ENCODE results near the gene TP73. TPM values are rescaled to one million over a fixed set of nuclear protein-coding genes. Genes with fewer than 3 reads are reported as not detected.

TP73 gene
- total RNA-seq, 3 donors from 2014 or later, result 0.12 to 0.63 (median 0.51) TPM

DNA sequence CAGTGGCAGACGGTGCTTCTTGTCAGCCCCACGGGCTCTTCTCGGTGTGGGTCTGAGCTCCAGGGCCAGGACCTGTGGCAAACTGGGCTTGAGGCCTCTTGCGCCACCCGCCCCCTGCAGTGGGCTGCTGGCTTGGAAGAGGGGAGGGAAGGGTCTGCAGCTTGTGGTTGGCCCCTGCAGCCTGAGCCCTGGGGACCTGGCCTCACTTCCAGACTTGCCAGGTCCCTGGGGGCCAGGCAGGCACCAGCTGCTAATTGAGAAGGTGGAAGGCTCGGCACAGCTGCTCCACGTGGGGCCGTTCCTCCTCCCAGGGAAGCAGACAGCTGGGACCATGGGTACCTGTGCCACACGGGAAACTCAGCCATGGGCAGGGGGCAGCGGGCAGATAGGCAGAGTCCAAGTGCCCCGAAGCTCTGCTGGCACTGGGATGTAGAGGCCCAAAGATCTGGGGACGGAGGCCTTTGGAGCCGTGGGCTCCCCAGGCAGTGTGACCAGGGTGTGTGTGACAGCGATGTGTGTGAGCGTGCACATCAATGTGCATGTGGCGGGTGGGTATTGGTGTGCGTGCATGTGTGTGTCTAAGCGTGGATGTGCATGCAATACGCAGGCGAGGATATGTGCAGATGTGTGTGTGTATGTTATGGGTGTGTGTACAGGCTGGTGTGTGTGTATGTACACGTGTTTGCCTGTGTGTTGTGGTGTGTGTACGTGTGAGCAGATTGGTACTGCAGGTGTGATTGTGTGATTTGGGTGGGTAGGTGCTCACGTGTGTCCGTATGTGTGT is 39.3 kb downstream of the TP73 start:
- TF ChIP-seq, protein P1, sequence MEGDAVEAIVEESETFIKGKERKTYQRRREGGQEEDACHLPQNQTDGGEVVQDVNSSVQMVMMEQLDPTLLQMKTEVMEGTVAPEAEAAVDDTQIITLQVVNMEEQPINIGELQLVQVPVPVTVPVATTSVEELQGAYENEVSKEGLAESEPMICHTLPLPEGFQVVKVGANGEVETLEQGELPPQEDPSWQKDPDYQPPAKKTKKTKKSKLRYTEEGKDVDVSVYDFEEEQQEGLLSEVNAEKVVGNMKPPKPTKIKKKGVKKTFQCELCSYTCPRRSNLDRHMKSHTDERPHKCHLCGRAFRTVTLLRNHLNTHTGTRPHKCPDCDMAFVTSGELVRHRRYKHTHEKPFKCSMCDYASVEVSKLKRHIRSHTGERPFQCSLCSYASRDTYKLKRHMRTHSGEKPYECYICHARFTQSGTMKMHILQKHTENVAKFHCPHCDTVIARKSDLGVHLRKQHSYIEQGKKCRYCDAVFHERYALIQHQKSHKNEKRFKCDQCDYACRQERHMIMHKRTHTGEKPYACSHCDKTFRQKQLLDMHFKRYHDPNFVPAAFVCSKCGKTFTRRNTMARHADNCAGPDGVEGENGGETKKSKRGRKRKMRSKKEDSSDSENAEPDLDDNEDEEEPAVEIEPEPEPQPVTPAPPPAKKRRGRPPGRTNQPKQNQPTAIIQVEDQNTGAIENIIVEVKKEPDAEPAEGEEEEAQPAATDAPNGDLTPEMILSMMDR (IDR thresholded peaks at IDR 0.05), result no peak

DNA sequence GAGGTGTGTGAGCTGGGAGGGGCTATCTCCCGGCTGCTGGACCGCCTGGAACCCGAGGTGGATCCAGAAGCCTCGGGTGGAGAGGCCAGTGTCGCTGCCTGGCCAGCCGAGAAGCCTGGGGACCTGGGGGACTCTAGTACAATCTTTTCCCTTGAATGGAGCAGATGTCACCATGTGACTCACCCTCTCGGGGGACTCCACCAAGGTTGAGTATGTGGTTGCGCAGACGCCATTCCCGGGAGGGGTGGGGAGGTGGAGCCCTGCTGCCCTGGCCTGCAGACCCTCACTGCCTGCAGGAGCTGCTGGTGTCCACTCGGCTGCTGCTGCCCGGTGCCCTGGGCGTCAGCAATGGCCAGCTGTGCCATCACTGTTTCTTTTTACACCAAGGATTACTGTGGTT is 40.3 kb downstream of the TP73 start:
- TF ChIP-seq, protein P1 (IDR thresholded peaks at IDR 0.05), result no peak
- H3K4me3 ChIP-seq, result no peak overlapping the region

More for the DNA sequence above, 39.3 kb downstream of the TP73 start:
- H3K4me1 ChIP-seq (ENCODE audit: low read depth), result no peaks in the 10 kb centered on the region
- no peak overlapping the region for H3K4me3 ChIP-seq
- intact Hi-C loops (cut with DNase I, micrococcal nuclease), result no loop called here
- ATAC-seq, result no peak
- H3K36me3 ChIP-seq (ENCODE audit: low read depth), result no peaks in the 10 kb centered on the region
- DNase-seq, result no peak
- H3K9me3 ChIP-seq, result no peaks in the 10 kb centered on the region

DNA sequence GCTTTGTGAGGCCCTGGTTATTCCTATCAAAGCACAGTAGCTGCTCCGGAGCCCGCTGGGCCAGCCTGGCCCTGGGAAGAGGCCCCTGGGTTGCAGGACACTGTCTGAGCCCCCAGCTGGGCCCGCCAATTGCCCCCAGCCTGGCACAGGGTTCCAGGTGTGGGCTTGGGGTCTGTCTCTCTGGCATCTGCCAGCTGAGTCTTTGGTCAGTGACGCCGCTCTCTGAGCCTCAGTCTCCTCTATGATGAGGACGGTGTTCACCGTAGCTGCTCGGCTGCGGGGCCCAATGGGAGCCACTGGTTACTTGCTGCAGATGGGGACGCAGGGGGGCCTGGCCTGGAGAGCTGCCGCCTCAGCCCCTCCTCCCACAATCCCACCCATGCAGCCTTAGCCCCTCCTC is 41.0 kb downstream of the TP73 start:
- intact Hi-C loops (cut with DNase I, micrococcal nuclease), result no loop called here
- TF ChIP-seq, protein P1 (IDR thresholded peaks at IDR 0.05), result no peak
- no peaks in the 10 kb centered on the region for H3K4me1 ChIP-seq (ENCODE audit: low read depth)
- ATAC-seq (no peak), DNase-seq (no peak)
- no peaks in the 10 kb centered on the region for H3K36me3 ChIP-seq (ENCODE audit: low read depth)
- no peaks in the 10 kb centered on the region for H3K9me3 ChIP-seq
- H3K4me3 ChIP-seq, result no peak overlapping the region

More for the DNA sequence above, 40.3 kb downstream of the TP73 start:
- ATAC-seq (no peak), DNase-seq (no peak)
- intact Hi-C loops (cut with DNase I, micrococcal nuclease), result no loop called here
- Histone ChIP-seq H3K36me3 (ENCODE audit: low read depth) (no peaks in the 10 kb centered on the region), H3K4me1 (ENCODE audit: low read depth) (no peaks in the 10 kb centered on the region), H3K9me3 (no peaks in the 10 kb centered on the region)

DNA sequence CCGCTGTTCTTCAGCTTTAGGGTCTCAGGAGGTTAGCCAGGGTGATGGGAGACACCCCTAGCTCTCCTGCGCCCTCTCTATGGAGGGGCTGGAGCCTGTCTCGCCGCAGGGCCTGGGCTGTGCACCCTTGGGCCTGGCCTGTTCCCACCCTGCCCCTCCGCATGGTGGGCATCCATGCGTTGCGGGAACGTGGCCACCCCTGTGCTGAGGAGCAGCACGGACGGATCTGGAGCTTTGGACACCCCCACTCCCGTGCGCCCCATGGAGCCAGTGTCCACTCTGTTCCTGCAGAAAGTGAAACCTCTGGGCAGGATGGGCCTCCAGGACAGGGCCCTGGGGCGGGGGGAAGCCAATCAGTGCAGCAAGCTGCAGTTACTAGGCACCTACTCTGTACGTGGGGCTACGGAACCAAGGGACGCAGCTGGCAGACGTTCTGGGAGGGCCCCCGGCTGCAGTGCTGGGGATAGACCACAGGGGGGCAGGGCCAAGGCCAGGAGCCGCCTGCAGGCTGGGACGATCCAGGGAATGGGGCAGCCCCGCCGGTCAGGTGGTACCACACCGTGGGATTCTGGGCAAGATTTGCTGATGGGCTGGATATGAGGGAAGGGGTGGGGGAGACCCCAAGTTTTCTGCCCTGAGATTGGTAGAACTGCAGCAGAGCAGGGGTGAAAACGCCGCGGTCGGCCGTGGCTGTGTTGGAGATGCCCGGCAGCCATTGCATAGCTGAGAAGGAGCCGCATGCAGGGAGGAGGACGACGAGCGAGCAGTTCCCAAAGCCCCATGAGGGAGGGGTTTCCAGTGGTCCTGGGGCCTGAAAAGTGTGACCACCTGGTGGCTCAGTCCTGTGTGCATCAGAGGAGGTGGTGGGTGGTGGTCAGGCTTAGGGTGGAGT is 43.3 kb downstream of the TP73 start:
- TF ChIP-seq, protein P1 (IDR thresholded peaks at IDR 0.05), result peak; percentile 74
- ATAC-seq (peak; percentile 73), DNase-seq (peak in 2 of 3 donors; percentile 52 to 61)
- Histone ChIP-seq H3K9me3 (no peaks in the 10 kb centered on the region), H3K4me3 (no peak overlapping the region), H3K4me1 (ENCODE audit: low read depth) (no peaks in the 10 kb centered on the region), H3K36me3 (ENCODE audit: low read depth) (no peaks in the 10 kb centered on the region)
- intact Hi-C loops (cut with DNase I, micrococcal nuclease), result no loop called here

DNA sequence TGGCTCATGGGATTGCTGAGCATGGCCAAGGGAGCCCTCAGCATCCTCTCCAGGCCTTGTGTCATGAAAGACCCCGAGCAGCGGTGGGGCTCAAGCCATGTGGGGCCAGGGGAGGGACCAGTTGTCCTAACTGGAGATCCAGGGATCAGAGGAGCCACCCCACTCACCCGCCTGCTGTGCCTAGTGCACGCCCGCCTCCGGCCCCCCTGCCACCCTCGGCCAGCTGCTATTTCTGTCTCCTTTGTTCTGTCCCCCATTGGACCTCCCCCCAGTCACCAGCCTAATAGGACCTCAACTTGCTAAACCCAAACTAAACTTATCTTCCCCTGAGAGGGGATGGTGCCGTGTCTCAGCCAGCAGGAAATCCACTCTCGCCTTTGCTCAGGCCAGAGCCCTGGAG is 44.4 kb downstream of the TP73 start:
- H3K4me3 ChIP-seq, result no peak overlapping the region
- DNase-seq (no peak), ATAC-seq (no peak)
- H3K4me1 ChIP-seq (ENCODE audit: low read depth), result no peaks in the 10 kb centered on the region
- no peaks in the 10 kb centered on the region for H3K36me3 ChIP-seq (ENCODE audit: low read depth)
- TF ChIP-seq, protein P1 (IDR thresholded peaks at IDR 0.05), result no peak
- intact Hi-C loops (cut with DNase I, micrococcal nuclease), result no loop called here
- H3K9me3 ChIP-seq, result no peaks in the 10 kb centered on the region
